ENCODE results near the gene CLCN6. TPM values are rescaled to one million over a fixed set of nuclear protein-coding genes. Genes with fewer than 3 reads are reported as not detected.

The CLCN6 gene
- total and polyA plus RNA-seq, 2 of the 13 experiments (the other 11 are each of a cell fraction or from before 2014, with no cell fraction given) = 14.9 to 19.3 TPM

- Histone ChIP-seq H3K79me2 (ENCODE audit: insufficient read depth, low read length) (no peaks in the 10 kb centered on the region), H3K4me2 (ENCODE audit: low read depth, low read length) (no peak overlapping the region), H3K27ac (ENCODE audit: extremely low read length, insufficient read depth, low read length) (no peak overlapping the region), H3K36me3 (replicated peaks in 1 of 2; ENCODE audit: control insufficient read depth in 1 of 2, insufficient read depth in 2 of 2, low read length in 2 of 2) (no peaks in the 10 kb centered on the region), H3K27me3 (ENCODE audit: control insufficient read depth in 1 of 2, insufficient read depth in 2 of 2, low read length in 2 of 2) (peaks cover 4 to 6% of the 10 kb centered on the region in 2 experiments; a peak in 3 of 5 replicates), H3K4me1 (ENCODE audit: insufficient read depth, low read length) (peaks cover 17% of the 10 kb centered on the region), H3K4me3 (replicated peaks in 1 of 3; ENCODE audit: insufficient read depth in 1 of 3, low read depth in 2 of 3, low read length in 3 of 3) (no peak overlapping the region), H3K9me3 (ENCODE audit: low read length) (no peaks in the 10 kb centered on the region), H4K20me1 (ENCODE audit: insufficient read depth, low read length) (no peaks in the 10 kb centered on the region), H2AFZ (ENCODE audit: low read length) (no peak overlapping the region), H3K9ac (ENCODE audit: insufficient read depth, low read depth, low read length) (no peak overlapping the region)
- in situ Hi-C loops (cut with HindIII; ENCODE audit: extremely low pct_ligation_motif_present, low pct_unique_long_range_greater_than_20kb) = no loop called here
- ATAC-seq (no peak), DNase-seq (ENCODE audit: low spot score) (no peak), FAIRE-seq (no peak)
- intact Hi-C loops (cut with micrococcal nuclease; ENCODE audit: unreplicated experiment) = no loop called here
- WGBS (ENCODE audit: low lambda C conversion rate) = 55% methylated on average over 9 of the region's 9 CpGs
- BruUV-seq (replicated peaks) = no TSS peak
- CTCF ChIA-PET (ENCODE audit: low intra/inter-chr PET ratio, low total read pairs) = no interaction called here
- POLR2A ChIA-PET = no interaction called here
- TF ChIP-seq ZBTB43 (CRISPR knock-in tag; conservative IDR thresholded peaks at IDR 0.05) (no peak), NCOA1 (CRISPR knock-in tag; IDR thresholded peaks at IDR 0.05) (no peak), MLXIP (CRISPR knock-in tag; IDR thresholded peaks at IDR 0.05; ENCODE audit: borderline replicate concordance) (no peak), ZNF280B (CRISPR knock-in tag; IDR thresholded peaks at IDR 0.05; ENCODE audit: borderline replicate concordance) (no peak), KDM2A (CRISPR knock-in tag; IDR thresholded peaks at IDR 0.05; ENCODE audit: borderline replicate concordance, low read depth) (no peak), ZNF629 (CRISPR knock-in tag; conservative IDR thresholded peaks at IDR 0.05) (peak; percentile 58)
Measured at GRCh38 chr1:11774753-11775152, 31.2 kb upstream of the CLCN6 start.

Measured in HepG2 (cell line).